ENCODE data around the gene VPS29. TPM values are rescaled to one million over a fixed set of nuclear protein-coding genes. Genes with fewer than 3 reads are reported as not detected.
A peak's percentile ranks its signal among the peaks of the same experiment; 100 is the strongest.
"Not testable (repeated sequence)": the region's sequence is repeated elsewhere in the genome, so short reads cannot be mapped to it uniquely, and the experiment has no call there.

VPS29 gene
- total and polyA plus RNA-seq, 2 donors, result 87.9 to 320 TPM

- not testable (repeated sequence) for H3K9me3 ChIP-seq (ENCODE audit: control insufficient read depth in 2 of 2, insufficient read depth in 1 of 2, low read length in 1 of 2); DNase-seq (ENCODE audit: low read depth in 6 of 9, low spot score in 9 of 9); H3K27ac ChIP-seq (ENCODE audit: low read depth in 1 of 2, low read length in 1 of 2); H3K27me3 ChIP-seq (ENCODE audit: control insufficient read depth in 2 of 2, insufficient read depth in 1 of 2, low read length in 1 of 2); H3K4me3 ChIP-seq (ENCODE audit: low read length in 2 of 2)
- 96% methylated on average over 11 of the region's 11 CpGs for WGBS
- Histone ChIP-seq H3K36me3 (ENCODE audit: control insufficient read depth in 2 of 2, insufficient read depth in 2 of 2, low read length in 1 of 2) (peaks cover 11 to 26% of the 10 kb centered on the region in 2 donors), H3K4me1 (ENCODE audit: control insufficient read depth in 2 of 2, insufficient read depth in 2 of 2, low read length in 2 of 2) (peaks cover 9 to 13% of the 10 kb centered on the region in 2 donors)
Observed at GRCh38 chr12:110465765-110466164, 36.1 kb downstream of the VPS29 start.

- DNase-seq (ENCODE audit: low read depth in 6 of 9, low spot score in 9 of 9), result no peak
- H3K36me3 ChIP-seq (ENCODE audit: control insufficient read depth in 2 of 2, insufficient read depth in 2 of 2, low read length in 1 of 2), result peaks cover 14 to 26% of the 10 kb centered on the region in 2 donors
- no peaks in the 10 kb centered on the region for H3K27me3 ChIP-seq (ENCODE audit: control insufficient read depth in 2 of 2, insufficient read depth in 1 of 2, low read length in 1 of 2)
- H3K4me3 ChIP-seq (ENCODE audit: low read length in 2 of 2), result no peak overlapping the region
- H3K27ac ChIP-seq (ENCODE audit: low read depth in 1 of 2, low read length in 1 of 2), result no peak overlapping the region
- WGBS, result 97% methylated on average over 2 of the region's 2 CpGs
- no peaks in the 10 kb centered on the region for H3K9me3 ChIP-seq (ENCODE audit: control insufficient read depth in 2 of 2, insufficient read depth in 1 of 2, low read length in 1 of 2)
- H3K4me1 ChIP-seq (ENCODE audit: control insufficient read depth in 2 of 2, insufficient read depth in 2 of 2, low read length in 2 of 2), result peaks cover 9 to 13% of the 10 kb centered on the region in 2 donors
Observed at GRCh38 chr12:110465024-110465423, 36.9 kb downstream of the VPS29 start.

- DNase-seq (ENCODE audit: low read depth in 6 of 9, low spot score in 9 of 9); H3K4me1 ChIP-seq (ENCODE audit: control insufficient read depth in 2 of 2, insufficient read depth in 2 of 2, low read length in 2 of 2); H3K27me3 ChIP-seq (ENCODE audit: control insufficient read depth in 2 of 2, insufficient read depth in 1 of 2, low read length in 1 of 2); H3K27ac ChIP-seq (ENCODE audit: low read depth in 1 of 2, low read length in 1 of 2); H3K9me3 ChIP-seq (ENCODE audit: control insufficient read depth in 2 of 2, insufficient read depth in 1 of 2, low read length in 1 of 2); H3K4me3 ChIP-seq (ENCODE audit: low read length in 2 of 2): not testable (repeated sequence)
- peaks cover 14 to 38% of the 10 kb centered on the region in 2 donors for H3K36me3 ChIP-seq (ENCODE audit: control insufficient read depth in 2 of 2, insufficient read depth in 2 of 2, low read length in 1 of 2)
- 98% methylated on average over 5 of the region's 5 CpGs for WGBS
Observed at GRCh38 chr12:110461189-110461588, 40.7 kb downstream of the VPS29 start.

GRCh38 chr12:110458756-110459155 is 43.2 kb downstream of the VPS29 start:
- no peaks in the 10 kb centered on the region for H3K9me3 ChIP-seq (ENCODE audit: control insufficient read depth in 2 of 2, insufficient read depth in 1 of 2, low read length in 1 of 2)
- H3K4me1 ChIP-seq (ENCODE audit: control insufficient read depth in 2 of 2, insufficient read depth in 2 of 2, low read length in 2 of 2), result no peaks in the 10 kb centered on the region
- no peak for DNase-seq (ENCODE audit: low read depth in 6 of 9, low spot score in 9 of 9)
- WGBS, result 97% methylated on average over 4 of the region's 4 CpGs
- peaks cover 15 to 39% of the 10 kb centered on the region in 2 donors for H3K36me3 ChIP-seq (ENCODE audit: control insufficient read depth in 2 of 2, insufficient read depth in 2 of 2, low read length in 1 of 2)
- H3K4me3 ChIP-seq (ENCODE audit: low read length in 2 of 2), result no peak overlapping the region
- H3K27me3 ChIP-seq (ENCODE audit: control insufficient read depth in 2 of 2, insufficient read depth in 1 of 2, low read length in 1 of 2), result no peaks in the 10 kb centered on the region
- no peak overlapping the region for H3K27ac ChIP-seq (ENCODE audit: low read depth in 1 of 2, low read length in 1 of 2)

GRCh38 chr12:110453569-110454296 is 48.2 kb downstream of the VPS29 start:
- WGBS, result 98% methylated on average over 4 of the region's 4 CpGs
- H3K36me3 ChIP-seq (ENCODE audit: control insufficient read depth in 2 of 2, insufficient read depth in 2 of 2, low read length in 1 of 2), result peaks cover 7 to 27% of the 10 kb centered on the region in 2 donors
- no peaks in the 10 kb centered on the region for H3K9me3 ChIP-seq (ENCODE audit: control insufficient read depth in 2 of 2, insufficient read depth in 1 of 2, low read length in 1 of 2)
- DNase-seq (ENCODE audit: low read depth in 6 of 9, low spot score in 9 of 9), result no peak
- no peak overlapping the region for H3K4me3 ChIP-seq (ENCODE audit: low read length in 2 of 2)
- no peak overlapping the region for H3K27ac ChIP-seq (ENCODE audit: low read depth in 1 of 2, low read length in 1 of 2)
- no peaks in the 10 kb centered on the region for H3K27me3 ChIP-seq (ENCODE audit: control insufficient read depth in 2 of 2, insufficient read depth in 1 of 2, low read length in 1 of 2)
- peaks cover 5 to 12% of the 10 kb centered on the region in 2 donors for H3K4me1 ChIP-seq (ENCODE audit: control insufficient read depth in 2 of 2, insufficient read depth in 2 of 2, low read length in 2 of 2)

- Histone ChIP-seq H3K27me3 (ENCODE audit: control insufficient read depth in 2 of 2, insufficient read depth in 1 of 2, low read length in 1 of 2) (no peaks in the 10 kb centered on the region), H3K4me3 (ENCODE audit: low read length in 2 of 2) (no peak overlapping the region), H3K36me3 (ENCODE audit: control insufficient read depth in 2 of 2, insufficient read depth in 2 of 2, low read length in 1 of 2) (peaks cover 7 to 28% of the 10 kb centered on the region in 2 donors), H3K27ac (ENCODE audit: low read depth in 1 of 2, low read length in 1 of 2) (no peak overlapping the region), H3K9me3 (ENCODE audit: control insufficient read depth in 2 of 2, insufficient read depth in 1 of 2, low read length in 1 of 2) (no peaks in the 10 kb centered on the region), H3K4me1 (ENCODE audit: control insufficient read depth in 2 of 2, insufficient read depth in 2 of 2, low read length in 2 of 2) (peaks cover 10 to 19% of the 10 kb centered on the region in 2 donors)
- DNase-seq (ENCODE audit: low read depth in 6 of 9, low spot score in 9 of 9), result no peak
- WGBS, result 96% methylated on average over 1 of the region's 1 CpG
Observed at GRCh38 chr12:110451263-110451662, 50.6 kb downstream of the VPS29 start.

- H3K4me3 ChIP-seq (ENCODE audit: low read length in 2 of 2), result peak within 1 kb of the TSS; percentile 86 to 95
Observed at GRCh38 chr12:110449799-110450497, 52.0 kb downstream of the VPS29 start, which contains the start of gene ARPC3. Gene ARPC3, minus strand, starts transcription at chr12:110450337. Its CDS starts 77 bp downstream, at chr12:110450260.

GRCh38 chr12:110444455-110444854 is 57.5 kb downstream of the VPS29 start:
- H3K4me1 ChIP-seq (ENCODE audit: control insufficient read depth in 2 of 2, insufficient read depth in 2 of 2, low read length in 2 of 2), result peaks cover 10 to 14% of the 10 kb centered on the region in 2 donors
- H3K9me3 ChIP-seq (ENCODE audit: control insufficient read depth in 2 of 2, insufficient read depth in 1 of 2, low read length in 1 of 2), result no peaks in the 10 kb centered on the region
- no peaks in the 10 kb centered on the region for H3K27me3 ChIP-seq (ENCODE audit: control insufficient read depth in 2 of 2, insufficient read depth in 1 of 2, low read length in 1 of 2)
- H3K27ac ChIP-seq (ENCODE audit: low read depth in 1 of 2, low read length in 1 of 2), result no peak overlapping the region
- peaks cover 29 to 57% of the 10 kb centered on the region in 2 donors for H3K36me3 ChIP-seq (ENCODE audit: control insufficient read depth in 2 of 2, insufficient read depth in 2 of 2, low read length in 1 of 2)
- 98% methylated on average over 3 of the region's 3 CpGs for WGBS
- no peak overlapping the region for H3K4me3 ChIP-seq (ENCODE audit: low read length in 2 of 2)
- DNase-seq (ENCODE audit: low read depth in 6 of 9, low spot score in 9 of 9), result no peak

More at GRCh38 chr12:110449799-110450497, 52.0 kb downstream of the VPS29 start, which contains the start of gene ARPC3:
- peaks cover 10 to 19% of the 10 kb centered on the region in 2 donors for H3K4me1 ChIP-seq (ENCODE audit: control insufficient read depth in 2 of 2, insufficient read depth in 2 of 2, low read length in 2 of 2)
- no peaks in the 10 kb centered on the region for H3K27me3 ChIP-seq (ENCODE audit: control insufficient read depth in 2 of 2, insufficient read depth in 1 of 2, low read length in 1 of 2)
- under 1% methylated on average over 51 of the region's 51 CpGs for WGBS
- H3K36me3 ChIP-seq (ENCODE audit: control insufficient read depth in 2 of 2, insufficient read depth in 2 of 2, low read length in 1 of 2), result peaks cover 0 to 33% of the 10 kb centered on the region in 2 donors
- DNase-seq (ENCODE audit: low read depth in 6 of 9, low spot score in 9 of 9), result peak; percentile 85 to 98 (median 93)
- no peaks in the 10 kb centered on the region for H3K9me3 ChIP-seq (ENCODE audit: control insufficient read depth in 2 of 2, insufficient read depth in 1 of 2, low read length in 1 of 2)
- peak within 1 kb of the TSS; percentile 97 to 98 for H3K27ac ChIP-seq (ENCODE audit: low read depth in 1 of 2, low read length in 1 of 2)
